OCI-LY3 (cell line): ENCODE data around the gene EPHA10.
A peak's percentile ranks its signal among the peaks of the same experiment; 100 is the strongest.

Source experiments
- H2AFZ ChIP-seq: fragments of 200-600, 300-600 bp; shearing (Covaris generic); 2 replicates; pipeline ENCODE4 v1.6.0; 2014; ENCODE audit warnings: antibody characterized with exemption, low read depth, low read length
- H3K27ac ChIP-seq: fragments of 200-600, 300-600 bp; sonication (generic); 2 replicates; pipeline ENCODE4 v1.5.1; 2014; ENCODE audit warnings: mild to moderate bottlenecking, low read length, moderate library complexity, mixed read lengths
- H3K27me3 ChIP-seq: fragments of 200-600, 300-600 bp; sonication (generic); 2 replicates; pipeline ENCODE4 v1.6.1; 2014; ENCODE audit warnings: low read depth, low read length, mixed read lengths
- H3K36me3 ChIP-seq: fragments of 200-600, 300-600 bp; sonication (generic); replicated peaks from 2 replicates; pipeline ENCODE3; 2014; ENCODE audit warnings: low read depth, low read length, mixed read lengths
- H3K4me1 ChIP-seq: fragments of 300-600, 200-600 bp; sonication (generic); 2 replicates; pipeline ENCODE4 v1.6.1; 2014; ENCODE audit warnings: low read length, mixed read lengths
- H3K4me2 ChIP-seq: fragments of 200-600, 300-600 bp; sonication (generic); 2 replicates; pipeline ENCODE4 v1.6.1; 2014; ENCODE audit warnings: low read length, mixed read lengths
- H3K4me3 ChIP-seq: fragments of 300-600, 200-600 bp; sonication (generic); 2 replicates; pipeline ENCODE4 v1.5.1; 2014; ENCODE audit warnings: antibody characterized with exemption, mild to moderate bottlenecking, low read length, moderate library complexity
- H3K79me2 ChIP-seq: fragments of 300-600, 200-600 bp; shearing (Covaris generic); 2 replicates; pipeline ENCODE4 v1.6.1; 2014; ENCODE audit warnings: mild to moderate bottlenecking, low read length, mixed read lengths
- H3K9ac ChIP-seq: fragments of 300-600, 200-600 bp; shearing (Covaris generic); 2 replicates; pipeline ENCODE4 v1.6.0; 2014; ENCODE audit warnings: mild to moderate bottlenecking, low read length, moderate library complexity
- H3K9me3 ChIP-seq: fragments of 200-600, 300-600 bp; shearing (Covaris generic); 2 replicates; pipeline ENCODE4 v1.6.1; 2014; ENCODE audit warnings: low read length, mixed read lengths; ENCODE audit not compliant: insufficient read depth
- H4K20me1 ChIP-seq: fragments of 200-600, 300-600 bp; sonication (generic); 2 replicates; pipeline ENCODE4 v1.6.1; 2016; ENCODE audit warnings: low read length, mixed read lengths; ENCODE audit not compliant: insufficient read depth
- CTCF ChIP-seq: fragments of 200-600, 300-600 bp; sonication (generic); IDR thresholded peaks from 2 replicates; pipeline ENCODE4 v1.5.1; 2014; ENCODE audit warnings: antibody characterized with exemption, low read length, low read depth
- EZH2phosphoT487 ChIP-seq: fragments of 200-600 bp; shearing (Covaris generic); IDR thresholded peaks from 2 replicates; pipeline ENCODE4 v1.6.1; 2018; ENCODE audit warnings: antibody characterized with exemption, mixed run types, low read depth

The EPHA10 gene

GRCh38 chr1:37764888-37765441, at the start of gene EPHA10:
TSS of gene EPHA10 (minus strand) at chr1:37765120. CDS start at chr1:37765066, 54 bp downstream.
- H3K9me3 ChIP-seq, result no peaks in the 10 kb centered on the region
- TF ChIP-seq EZH2phosphoT487 (no peak), CTCF (no peak)
- peaks cover 6% of the 10 kb centered on the region for H3K4me1 ChIP-seq
- peaks cover 22% of the 10 kb centered on the region for H3K27me3 ChIP-seq
- H3K36me3 ChIP-seq, result no peaks in the 10 kb centered on the region
- peak within 1 kb of the TSS; percentile 84 for H3K4me3 ChIP-seq
- H3K79me2 ChIP-seq, result no peaks in the 10 kb centered on the region
- peak within 1 kb of the TSS; percentile 66 for H2AFZ ChIP-seq
- H3K9ac ChIP-seq, result peak within 1 kb of the TSS; percentile 45
- peak within 1 kb of the TSS; percentile 84 for H3K4me2 ChIP-seq
- no peaks in the 10 kb centered on the region for H4K20me1 ChIP-seq
- no peak within 1 kb of the TSS for H3K27ac ChIP-seq

- H3K4me3 ChIP-seq, result no peak overlapping the region
- H3K36me3 ChIP-seq, result peaks cover 11% of the 10 kb centered on the region
- no peak overlapping the region for H3K27ac ChIP-seq
Measured at GRCh38 chr1:37814252-37814651, 49.3 kb upstream of the EPHA10 start.

GRCh38 chr1:37813529-37814145, 48.7 kb upstream of the EPHA10 start:
- Histone ChIP-seq H4K20me1 (no peaks in the 10 kb centered on the region), H3K36me3 (peaks cover 7% of the 10 kb centered on the region), H3K27ac (no peak overlapping the region), H3K27me3 (no peaks in the 10 kb centered on the region), H3K79me2 (peaks cover 5% of the 10 kb centered on the region; the same call in 1 of the 2 replicates), H3K4me2 (no peak overlapping the region), H3K4me1 (peaks cover 5% of the 10 kb centered on the region), H3K9me3 (no peaks in the 10 kb centered on the region), H2AFZ (no peak overlapping the region), H3K9ac (no peak overlapping the region), H3K4me3 (no peak overlapping the region)
- no peak for TF ChIP-seq CTCF
- TF ChIP-seq EZH2phosphoT487, result no peak

More at GRCh38 chr1:37814252-37814651, 49.3 kb upstream of the EPHA10 start:
- H2AFZ ChIP-seq, result no peak overlapping the region
- no peaks in the 10 kb centered on the region for H3K9me3 ChIP-seq
- H3K4me1 ChIP-seq, result peaks cover 2% of the 10 kb centered on the region
- H3K79me2 ChIP-seq, result no peaks in the 10 kb centered on the region
- H4K20me1 ChIP-seq, result no peaks in the 10 kb centered on the region
- TF ChIP-seq CTCF (no peak), EZH2phosphoT487 (no peak)
- H3K4me2 ChIP-seq, result no peak overlapping the region
- H3K9ac ChIP-seq, result no peak overlapping the region
- no peaks in the 10 kb centered on the region for H3K27me3 ChIP-seq

GRCh38 chr1:37811027-37811655, 46.2 kb upstream of the EPHA10 start:
- TF ChIP-seq CTCF (peak; percentile 71), EZH2phosphoT487 (no peak)
- peaks cover 26% of the 10 kb centered on the region for H3K79me2 ChIP-seq
- peaks cover 4% of the 10 kb centered on the region for H3K36me3 ChIP-seq
- H3K27ac ChIP-seq, result no peak overlapping the region
- H3K27me3 ChIP-seq, result no peaks in the 10 kb centered on the region
- H3K9ac ChIP-seq, result no peak overlapping the region
- no peak overlapping the region for H3K4me3 ChIP-seq
- H3K4me1 ChIP-seq, result peaks cover 13% of the 10 kb centered on the region
- no peak overlapping the region for H2AFZ ChIP-seq
- no peaks in the 10 kb centered on the region for H3K9me3 ChIP-seq
- H4K20me1 ChIP-seq, result peaks cover 9% of the 10 kb centered on the region
- no peak overlapping the region for H3K4me2 ChIP-seq
